A673 (cell line): ENCODE data around the gene CYFIP2. TPM values are rescaled to one million over a fixed set of nuclear protein-coding genes. Genes with fewer than 3 reads are reported as not detected.

ENCODE experiments used
- BruUV-seq: library from RNA; stranded (reverse); fragments of 400-500 nt; replicated peaks from 2 replicates; lab custom pipeline; 2021; lab: Mats Ljungman, UMichigan
- CTCF ChIA-PET: fragments of 300-600 bp; sonication (Branson Sonifier 250); formaldehyde crosslinking; loops from one replicate; lab custom pipeline; 2022; ENCODE audit warnings: antibody characterized with exemption; lab: Charles Lee
- POLR2A ChIA-PET: fragments of 300-600 bp; sonication (Branson Sonifier 250); formaldehyde crosslinking; loops from one replicate; lab custom pipeline; 2022; ENCODE audit warnings: antibody characterized with exemption; ENCODE audit not compliant: low non-redundant PET; lab: Charles Lee
- DNase-seq: peaks from one replicate; pipeline ENCODE4 v3.0.0-alpha.2; 2015; ENCODE audit warnings: low spot score
- H3K27ac ChIP-seq: fragments of 200-600 bp; sonication (generic); 2 replicates; pipeline ENCODE4 v1.5.1; 2016; ENCODE audit warnings: mixed run types, low read depth, mild to moderate bottlenecking, mixed read lengths, antibody characterized with exemption, low read length; ENCODE audit not compliant: poor library complexity, severe bottlenecking
- H3K27me3 ChIP-seq: fragments of 200-600 bp; sonication (generic); replicated peaks from 2 replicates; pipeline ENCODE4 v1.6.1; 2017; ENCODE audit warnings: mixed run types, low read depth, mild to moderate bottlenecking, mixed read lengths, antibody characterized with exemption, low read length; ENCODE audit not compliant: insufficient read depth, poor library complexity
- H3K36me3 ChIP-seq: fragments of 200-600 bp; sonication (generic); 2 replicates; pipeline ENCODE4 v1.6.1; 2016; ENCODE audit warnings: mixed run types, mild to moderate bottlenecking, mixed read lengths, antibody characterized with exemption, low read length; ENCODE audit not compliant: insufficient read depth, poor library complexity, severe bottlenecking
- H3K4me1 ChIP-seq: fragments of 200-600 bp; sonication (generic); 2 replicates; pipeline ENCODE4 v1.6.1; 2017; ENCODE audit warnings: mixed run types, mild to moderate bottlenecking, mixed read lengths, antibody characterized with exemption, low read length; ENCODE audit not compliant: insufficient read depth, poor library complexity, severe bottlenecking
- H3K4me3 ChIP-seq: fragments of 200-600 bp; sonication (generic); 2 replicates; pipeline ENCODE4 v1.5.1; 2016; ENCODE audit warnings: low read depth, mixed run types, mild to moderate bottlenecking, mixed read lengths, low read length; ENCODE audit not compliant: poor library complexity, severe bottlenecking
- H3K9me3 ChIP-seq: fragments of 200-600 bp; sonication (generic); 2 replicates; pipeline ENCODE4 v1.6.1; 2016; ENCODE audit warnings: mixed run types, low read depth, mild to moderate bottlenecking, mixed read lengths, antibody characterized with exemption, low read length; ENCODE audit not compliant: poor library complexity, severe bottlenecking
- CTCF ChIP-seq: fragments of 300-800, 200-600 bp; sonication (generic); conservative IDR thresholded peaks from 2 replicates; pipeline ENCODE4 v1.5.1; 2017; ENCODE audit warnings: low read depth, mild to moderate bottlenecking, antibody characterized with exemption, low read length, moderate library complexity, mixed read lengths
- EZH2 ChIP-seq: fragments of 200-600 bp; sonication (generic); IDR thresholded peaks from 2 replicates; pipeline ENCODE4 v1.6.1; 2017; ENCODE audit warnings: borderline replicate concordance, low read depth, mild to moderate bottlenecking, mixed read lengths, antibody characterized with exemption, low read length; ENCODE audit not compliant: poor library complexity, severe bottlenecking
- intact Hi-C: fragments of 100-400 bp; cut with micrococcal nuclease; formaldehyde crosslinking; loops from one replicate; pipeline ENCODE4 v1.10.0; 2022; ENCODE audit not compliant: unreplicated experiment
- total RNA-seq: library from RNA; stranded (reverse); gene quantifications from 2 replicates; pipeline ENCODE4 v1.2.3, GENCODE V29; 2021

CYFIP2 gene
- total RNA-seq, 1 experiment from 2014 or later, result 17.2 TPM

- TF ChIP-seq EZH2 (no peak), CTCF (no peak)
- intact Hi-C loops, result no loop called here
Observed at GRCh38 chr5:157389103-157389502, 123.2 kb downstream of the CYFIP2 start.

DNA sequence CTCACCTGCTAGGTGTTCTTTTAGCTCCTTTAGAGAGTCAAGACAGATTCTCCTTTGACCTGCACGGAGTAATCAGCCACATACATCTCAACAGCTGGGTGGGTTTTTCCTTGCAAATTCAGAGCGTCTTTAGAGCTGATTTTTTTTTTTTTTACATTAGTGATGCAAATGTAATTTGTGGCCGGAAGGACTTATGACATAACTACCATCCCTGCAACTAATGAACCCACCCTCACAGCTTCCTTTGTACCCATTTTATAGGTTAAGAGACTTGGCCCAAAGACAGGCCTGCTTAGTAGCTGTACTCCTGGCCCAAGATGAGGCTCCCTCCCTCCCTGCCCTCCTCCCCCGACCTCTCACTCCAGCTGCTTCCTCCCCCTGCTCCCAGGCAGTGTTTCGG lies 124.2 kb downstream of the CYFIP2 start:
- intact Hi-C loops, result no loop called here
- no peak for DNase-seq
- H3K27ac ChIP-seq, result no peak overlapping the region
- no TSS peak for BruUV-seq
- no peaks in the 10 kb centered on the region for H3K36me3 ChIP-seq
- no peak overlapping the region for H3K4me3 ChIP-seq
- ChIA-PET POLR2A (no interaction called here), CTCF (interaction anchor here (0.6 kb wide), 1 partner anchor 43 kb away, joined by 4 read pairs; no protein-coding TSS in a partner anchor)
- no peaks in the 10 kb centered on the region for H3K27me3 ChIP-seq
- H3K4me1 ChIP-seq, result peaks cover 30% of the 10 kb centered on the region
- TF ChIP-seq EZH2 (no peak), CTCF (no peak)
- no peaks in the 10 kb centered on the region for H3K9me3 ChIP-seq

More at GRCh38 chr5:157389103-157389502, 123.2 kb downstream of the CYFIP2 start:
- Histone ChIP-seq H3K4me1 (peaks cover 35% of the 10 kb centered on the region), H3K9me3 (no peaks in the 10 kb centered on the region), H3K27me3 (no peaks in the 10 kb centered on the region), H3K4me3 (no peak overlapping the region), H3K27ac (no peak overlapping the region), H3K36me3 (no peaks in the 10 kb centered on the region)
- BruUV-seq, result no TSS peak
- ChIA-PET CTCF (no interaction called here), POLR2A (no interaction called here)
- DNase-seq, result no peak

DNA sequence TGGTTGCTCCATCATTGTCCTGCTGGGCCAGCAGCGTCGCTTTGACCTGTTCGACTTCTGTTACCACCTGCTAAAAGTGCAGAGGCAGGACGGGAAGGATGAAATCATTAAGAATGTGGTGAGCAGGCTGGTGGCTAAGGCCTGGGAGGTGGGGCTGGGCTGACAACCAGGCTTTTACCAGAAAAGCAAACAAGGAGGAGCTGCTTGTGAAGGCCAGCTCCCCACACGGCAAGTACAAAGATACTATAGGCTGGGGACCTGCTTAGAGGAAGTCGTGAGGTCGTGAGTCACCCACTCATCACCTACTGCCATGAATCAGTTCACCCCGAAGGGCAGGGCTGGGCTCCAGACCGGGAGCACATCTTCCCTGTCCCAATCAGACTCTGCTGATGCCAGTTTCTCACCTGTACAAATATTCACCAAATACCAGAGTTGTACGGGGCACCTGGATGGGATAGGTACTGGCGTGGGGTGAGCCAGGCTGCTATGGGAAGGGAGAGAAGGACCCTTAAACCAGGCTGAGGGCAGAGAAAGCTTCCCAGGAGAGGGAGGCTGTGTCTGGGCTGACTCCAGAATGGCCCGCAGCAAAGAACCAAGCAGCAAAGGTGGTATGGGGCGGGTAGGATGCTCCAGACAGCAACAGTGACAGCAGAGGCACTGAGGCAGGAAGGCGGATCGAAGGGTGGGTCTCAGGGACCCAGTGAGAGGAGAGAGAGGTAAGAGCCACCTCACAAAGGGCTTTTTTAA lies 124.8 kb downstream of the CYFIP2 start:
- intact Hi-C loops, result no loop called here
- CTCF ChIA-PET, result no interaction called here
- Histone ChIP-seq H3K36me3 (no peaks in the 10 kb centered on the region), H3K27ac (no peak overlapping the region), H3K4me1 (peaks cover 24% of the 10 kb centered on the region), H3K9me3 (no peaks in the 10 kb centered on the region), H3K4me3 (no peak overlapping the region), H3K27me3 (no peaks in the 10 kb centered on the region)
- TF ChIP-seq EZH2, result no peak
- no peak for TF ChIP-seq CTCF
- DNase-seq, result no peak
- POLR2A ChIA-PET, result no interaction called here
- no TSS peak for BruUV-seq
